Measurements from ENCODE around the gene C14orf39.
"Not testable (repeated sequence)": the region's sequence is repeated elsewhere in the genome, so short reads cannot be mapped to it uniquely, and the experiment has no call there.

Gene C14orf39

GRCh38 chr14:60487211-60487610 is 1.3 kb upstream of the C14orf39 start:
- no peak overlapping the region for H3K9ac ChIP-seq (ENCODE audit: low read depth, low read length)
- H3K27ac ChIP-seq (ENCODE audit: low read length): no peak overlapping the region
- peaks cover 4% of the 10 kb centered on the region; the same call in 1 of the 2 replicates for H3K4me1 ChIP-seq (ENCODE audit: insufficient read depth, low read length)
- no peak overlapping the region for H3K4me3 ChIP-seq (ENCODE audit: low read length)
- peaks cover 61% of the 10 kb centered on the region for H3K27me3 ChIP-seq (ENCODE audit: insufficient read depth, low read length)
- H3K9me3 ChIP-seq (ENCODE audit: insufficient read depth, low read depth, low read length): no peaks in the 10 kb centered on the region
- H3K36me3 ChIP-seq (ENCODE audit: insufficient read depth, low read depth, low read length): no peaks in the 10 kb centered on the region

- H3K4me3 ChIP-seq (ENCODE audit: low read length): peak overlapping the region; percentile 96
- peaks cover 4% of the 10 kb centered on the region; the same call in 1 of the 2 replicates for H3K4me1 ChIP-seq (ENCODE audit: insufficient read depth, low read length)
- peak overlapping the region; percentile 78; the same call in 1 of the 2 replicates for H3K9ac ChIP-seq (ENCODE audit: low read depth, low read length)
- no peaks in the 10 kb centered on the region; the same call in 1 of the 2 replicates for H3K9me3 ChIP-seq (ENCODE audit: insufficient read depth, low read depth, low read length)
- no peak overlapping the region for H3K27ac ChIP-seq (ENCODE audit: low read length)
- H3K27me3 ChIP-seq (ENCODE audit: insufficient read depth, low read length): peaks cover 60% of the 10 kb centered on the region
- no peaks in the 10 kb centered on the region for H3K36me3 ChIP-seq (ENCODE audit: insufficient read depth, low read depth, low read length)
Observed at GRCh38 chr14:60485057-60485597, 736 bp downstream of the C14orf39 start.

DNA sequence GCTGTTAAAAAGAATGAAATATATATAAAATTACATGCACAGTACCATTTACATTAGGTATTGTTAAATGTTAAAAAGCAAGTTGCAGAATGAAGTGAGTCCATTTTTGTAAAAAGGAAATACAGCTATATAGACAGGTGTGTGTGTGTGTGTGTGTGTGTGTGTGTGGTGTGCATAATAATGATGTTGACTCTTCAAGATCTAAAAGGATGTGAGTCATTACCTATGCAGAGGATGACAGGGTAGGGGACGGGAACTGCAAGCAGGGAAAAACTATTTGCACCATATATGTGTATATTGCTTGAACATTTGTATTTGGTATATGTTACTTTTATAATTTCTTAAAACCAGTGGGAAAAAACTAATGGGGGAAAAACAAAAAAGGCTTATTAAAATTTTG is 3.1 kb downstream of the C14orf39 start:
- Histone ChIP-seq H3K9ac (ENCODE audit: low read depth, low read length) (no peak overlapping the region), H3K4me1 (ENCODE audit: insufficient read depth, low read length) (peaks cover 4% of the 10 kb centered on the region; the same call in 1 of the 2 replicates)

DNA sequence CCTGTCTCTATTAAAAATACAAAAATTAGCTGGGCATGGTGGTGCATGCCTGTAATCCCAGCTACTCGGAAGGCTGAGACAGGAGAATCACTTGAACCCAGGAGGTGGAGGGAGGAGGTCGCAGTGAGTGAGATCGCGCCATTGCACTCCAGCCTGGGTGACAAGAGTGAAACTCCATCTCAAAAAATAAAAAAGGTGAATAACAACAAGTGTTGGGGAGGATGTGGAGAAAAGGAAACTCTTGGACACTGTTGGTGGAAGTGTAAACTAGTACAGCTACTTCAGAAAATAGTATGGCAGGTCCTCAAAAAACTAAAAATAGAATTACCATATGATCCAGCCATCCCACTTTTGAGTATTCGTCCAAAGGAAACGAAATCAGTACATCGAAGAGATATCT is 5.6 kb downstream of the C14orf39 start:
- H3K9ac ChIP-seq (ENCODE audit: low read depth, low read length); H3K36me3 ChIP-seq (ENCODE audit: insufficient read depth, low read depth, low read length); H3K4me3 ChIP-seq (ENCODE audit: low read length); H3K27ac ChIP-seq (ENCODE audit: low read length); H3K4me1 ChIP-seq (ENCODE audit: insufficient read depth, low read length); H3K9me3 ChIP-seq (ENCODE audit: insufficient read depth, low read depth, low read length): not testable (repeated sequence)
- peaks cover 11% of the 10 kb centered on the region for H3K27me3 ChIP-seq (ENCODE audit: insufficient read depth, low read length)

More for the DNA sequence above, 3.1 kb downstream of the C14orf39 start:
- Histone ChIP-seq H3K27ac (ENCODE audit: low read length) (no peak overlapping the region), H3K4me3 (ENCODE audit: low read length) (no peak overlapping the region), H3K9me3 (ENCODE audit: insufficient read depth, low read depth, low read length) (no peaks in the 10 kb centered on the region; the same call in 1 of the 2 replicates), H3K36me3 (ENCODE audit: insufficient read depth, low read depth, low read length) (no peaks in the 10 kb centered on the region), H3K27me3 (ENCODE audit: insufficient read depth, low read length) (peaks cover 36% of the 10 kb centered on the region)

DNA sequence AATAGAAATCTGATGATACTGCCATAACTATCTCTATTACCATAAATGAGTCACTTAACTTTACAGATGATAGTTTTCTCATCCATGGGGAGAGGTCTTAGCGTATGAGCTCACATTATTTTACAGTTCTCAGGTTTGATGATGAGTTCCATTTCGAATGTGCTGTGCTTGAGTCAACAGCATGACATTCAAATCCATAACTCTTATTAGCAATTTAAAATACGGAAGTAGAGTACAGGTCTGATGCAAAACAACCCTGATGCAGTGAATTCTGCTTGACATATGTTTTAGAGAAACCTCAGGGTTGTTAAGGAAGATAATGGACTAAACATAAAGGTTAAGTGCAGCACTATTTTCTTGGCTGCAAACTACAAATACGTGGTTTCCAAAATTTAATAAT is 30.0 kb downstream of the C14orf39 start:
- Histone ChIP-seq H3K27ac (ENCODE audit: low read length) (no peak overlapping the region), H3K4me1 (ENCODE audit: insufficient read depth, low read length) (no peaks in the 10 kb centered on the region), H3K27me3 (ENCODE audit: insufficient read depth, low read length) (no peaks in the 10 kb centered on the region), H3K36me3 (ENCODE audit: insufficient read depth, low read depth, low read length) (no peaks in the 10 kb centered on the region), H3K9me3 (ENCODE audit: insufficient read depth, low read depth, low read length) (no peaks in the 10 kb centered on the region), H3K9ac (ENCODE audit: low read depth, low read length) (no peak overlapping the region), H3K4me3 (ENCODE audit: low read length) (no peak overlapping the region)

- Histone ChIP-seq H3K36me3 (ENCODE audit: insufficient read depth, low read depth, low read length) (no peaks in the 10 kb centered on the region), H3K9me3 (ENCODE audit: insufficient read depth, low read depth, low read length) (peaks cover 17% of the 10 kb centered on the region), H3K27me3 (ENCODE audit: insufficient read depth, low read length) (no peaks in the 10 kb centered on the region), H3K9ac (ENCODE audit: low read depth, low read length) (no peak overlapping the region), H3K4me3 (ENCODE audit: low read length) (no peak overlapping the region), H3K4me1 (ENCODE audit: insufficient read depth, low read length) (no peaks in the 10 kb centered on the region), H3K27ac (ENCODE audit: low read length) (no peak overlapping the region)
Observed at GRCh38 chr14:60430276-60430675, 55.6 kb downstream of the C14orf39 start.

GRCh38 chr14:60420050-60420449 is 65.8 kb downstream of the C14orf39 start:
- H3K9me3 ChIP-seq (ENCODE audit: insufficient read depth, low read depth, low read length): no peaks in the 10 kb centered on the region
- H3K27ac ChIP-seq (ENCODE audit: low read length): no peak overlapping the region
- no peak overlapping the region for H3K9ac ChIP-seq (ENCODE audit: low read depth, low read length)
- peaks cover 7% of the 10 kb centered on the region; the same call in 1 of the 2 replicates for H3K4me1 ChIP-seq (ENCODE audit: insufficient read depth, low read length)
- no peaks in the 10 kb centered on the region for H3K36me3 ChIP-seq (ENCODE audit: insufficient read depth, low read depth, low read length)
- H3K27me3 ChIP-seq (ENCODE audit: insufficient read depth, low read length): no peaks in the 10 kb centered on the region
- no peak overlapping the region for H3K4me3 ChIP-seq (ENCODE audit: low read length)

- not testable (repeated sequence) for H3K9me3 ChIP-seq (ENCODE audit: insufficient read depth, low read depth, low read length); H3K36me3 ChIP-seq (ENCODE audit: insufficient read depth, low read depth, low read length); H3K4me1 ChIP-seq (ENCODE audit: insufficient read depth, low read length); H3K9ac ChIP-seq (ENCODE audit: low read depth, low read length); H3K27me3 ChIP-seq (ENCODE audit: insufficient read depth, low read length); H3K27ac ChIP-seq (ENCODE audit: low read length); H3K4me3 ChIP-seq (ENCODE audit: low read length)
Observed at GRCh38 chr14:60397550-60397949, 88.3 kb downstream of the C14orf39 start.

DNA sequence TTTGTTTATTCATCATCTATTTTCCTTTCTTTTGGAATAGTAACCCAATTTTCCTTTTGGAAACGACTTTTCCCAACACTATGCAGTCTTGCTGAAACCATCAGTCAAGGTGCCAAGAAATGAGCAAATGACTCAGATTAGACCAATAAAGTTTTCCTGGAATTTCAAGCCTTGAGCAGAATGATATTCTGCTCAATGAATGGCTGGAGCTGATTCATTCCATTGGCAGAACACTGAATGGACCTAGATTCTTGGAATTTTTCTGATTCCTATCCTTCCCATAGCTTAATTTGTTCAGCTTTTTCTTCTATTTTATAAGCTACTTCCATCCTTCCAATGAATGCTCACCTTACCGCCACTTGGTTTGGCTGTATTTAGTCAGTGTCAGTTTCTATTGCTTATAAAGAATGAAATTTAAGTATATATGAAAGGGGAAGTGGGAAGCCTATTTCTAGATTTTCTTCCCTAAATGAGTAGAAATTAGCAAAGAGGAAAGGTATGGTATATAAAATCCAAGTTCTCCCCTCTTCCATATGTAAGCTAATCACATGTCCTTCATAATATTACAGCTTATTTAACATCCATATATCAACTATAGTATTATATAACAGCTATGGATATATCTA is 89.0 kb downstream of the C14orf39 start:
- Histone ChIP-seq H3K4me3 (ENCODE audit: low read length) (no peak overlapping the region), H3K4me1 (ENCODE audit: insufficient read depth, low read length) (no peaks in the 10 kb centered on the region), H3K27ac (ENCODE audit: low read length) (no peak overlapping the region), H3K27me3 (ENCODE audit: insufficient read depth, low read length) (no peaks in the 10 kb centered on the region), H3K36me3 (ENCODE audit: insufficient read depth, low read depth, low read length) (no peaks in the 10 kb centered on the region), H3K9me3 (ENCODE audit: insufficient read depth, low read depth, low read length) (no peaks in the 10 kb centered on the region; the same call in 1 of the 2 replicates), H3K9ac (ENCODE audit: low read depth, low read length) (no peak overlapping the region)

Data from iPS-20b (cell line).